Heart left ventricle (tissue), 13 donors: ENCODE data around the gene THSD4.

Experiments used
- POLR2A ChIP-seq, 2 donors: fragments of 450-650 bp; IDR thresholded peaks; one replicate each; pipeline ENCODE4 v1.6.1; 2017; ENCODE audit warnings: antibody characterized with exemption in 2 of 2, mild to moderate bottlenecking in 2 of 2, moderate library complexity in 2 of 2
- TF ChIP-seq, protein P1 (sequence below), 12 donors: fragments of 200-600 bp; sonication (generic) in 4 of 12; IDR thresholded peaks; one replicate each; pipeline versions ENCODE4 v1.5.0 to v1.8.0; 2018 to 2022; ENCODE audit warnings: antibody characterized with exemption in 12 of 12, mild to moderate bottlenecking in 5 of 12
- donor health status: ischemic (EF 13 %, LVEDD 7.1; RV severe dilation, severe dysfunction).
- donor health status: DM: no; HTN: yes; CAD: no.
- donor health status: DM: no; HTN: no; CAD: no.
- donor health status: ischemic (EF 25% LVEDD 6.9; RV normal size, moderate dysfunction).
- donor health status: ischemic (EF 25% LVEDD 5.7; RV mildly dilated, moderate dysfunction).
- donor health status: ischemic (EF 35%, LVEDD 5.7; RV mildly dilated, moderate dysfunction).
- donor health status: nonischemic (EF 11% LVEDD 7.7; RV severe dilation, severe dysfunction).
- donor health status: DM: yes; HTN: yes; CAD: no.
- donor health status: PGD.
- donor health status: ischemic (EF 29% LVEDD 5.4; RV normal size, mild dysfunction).
- donor health status: nonischemic (EF 23%, LVEDD 6.1; RV moderate dilation, normal function).

GRCh38 chr15:71082803-71083202 lies 32.5 kb upstream of the THSD4 start:
- TF ChIP-seq, protein P1, sequence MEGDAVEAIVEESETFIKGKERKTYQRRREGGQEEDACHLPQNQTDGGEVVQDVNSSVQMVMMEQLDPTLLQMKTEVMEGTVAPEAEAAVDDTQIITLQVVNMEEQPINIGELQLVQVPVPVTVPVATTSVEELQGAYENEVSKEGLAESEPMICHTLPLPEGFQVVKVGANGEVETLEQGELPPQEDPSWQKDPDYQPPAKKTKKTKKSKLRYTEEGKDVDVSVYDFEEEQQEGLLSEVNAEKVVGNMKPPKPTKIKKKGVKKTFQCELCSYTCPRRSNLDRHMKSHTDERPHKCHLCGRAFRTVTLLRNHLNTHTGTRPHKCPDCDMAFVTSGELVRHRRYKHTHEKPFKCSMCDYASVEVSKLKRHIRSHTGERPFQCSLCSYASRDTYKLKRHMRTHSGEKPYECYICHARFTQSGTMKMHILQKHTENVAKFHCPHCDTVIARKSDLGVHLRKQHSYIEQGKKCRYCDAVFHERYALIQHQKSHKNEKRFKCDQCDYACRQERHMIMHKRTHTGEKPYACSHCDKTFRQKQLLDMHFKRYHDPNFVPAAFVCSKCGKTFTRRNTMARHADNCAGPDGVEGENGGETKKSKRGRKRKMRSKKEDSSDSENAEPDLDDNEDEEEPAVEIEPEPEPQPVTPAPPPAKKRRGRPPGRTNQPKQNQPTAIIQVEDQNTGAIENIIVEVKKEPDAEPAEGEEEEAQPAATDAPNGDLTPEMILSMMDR (IDR thresholded peaks at IDR 0.05), result no peak
- TF ChIP-seq POLR2A (IDR thresholded peaks at IDR 0.05), result no peak
